Measurements from ENCODE around the gene SUN1. TPM values are rescaled to one million over a fixed set of nuclear protein-coding genes. Genes with fewer than 3 reads are reported as not detected.

Gene SUN1
- total and polyA plus RNA-seq, 4 donors, result 24.8 to 162 (median 40.1) TPM

GRCh38 chr7:873367-874002 lies 41.2 kb downstream of the SUN1 start:
- Histone ChIP-seq H3K4me3 (ENCODE audit: low read depth in 1 of 3, low read length in 3 of 3) (no peak overlapping the region), H3K36me3 (ENCODE audit: control insufficient read depth in 4 of 4, insufficient read depth in 3 of 4, low read depth in 1 of 4, low read length in 3 of 4) (peaks cover 0 to 20% (median 8%) of the 10 kb centered on the region in 4 donors), H3K27me3 (ENCODE audit: control insufficient read depth in 4 of 4, insufficient read depth in 4 of 4, low read length in 3 of 4) (no peaks in the 10 kb centered on the region), H3K4me1 (ENCODE audit: control insufficient read depth in 4 of 4, insufficient read depth in 4 of 4, low read length in 3 of 4) (peaks cover 0 to 20% (median 13%) of the 10 kb centered on the region in 4 donors), H3K27ac (ENCODE audit: low read depth in 1 of 2, low read length in 2 of 2) (peak overlapping the region; percentile 67 to 72), H3K9ac (ENCODE audit: low read depth in 1 of 2, low read length in 2 of 2) (peak overlapping the region; percentile 60 to 74), H3K9me3 (ENCODE audit: control insufficient read depth in 4 of 4, low read length in 3 of 4) (no peaks in the 10 kb centered on the region)
- TF ChIP-seq, protein P1, sequence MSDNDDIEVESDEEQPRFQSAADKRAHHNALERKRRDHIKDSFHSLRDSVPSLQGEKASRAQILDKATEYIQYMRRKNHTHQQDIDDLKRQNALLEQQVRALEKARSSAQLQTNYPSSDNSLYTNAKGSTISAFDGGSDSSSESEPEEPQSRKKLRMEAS (IDR thresholded peaks at IDR 0.05), result peak; percentile 99
- TF ChIP-seq YY1 (IDR thresholded peaks at IDR 0.05), result peak; percentile 38
- TF ChIP-seq TAF1 (conservative IDR thresholded peaks at IDR 0.05), result no peak
- TF ChIP-seq, protein P2, sequence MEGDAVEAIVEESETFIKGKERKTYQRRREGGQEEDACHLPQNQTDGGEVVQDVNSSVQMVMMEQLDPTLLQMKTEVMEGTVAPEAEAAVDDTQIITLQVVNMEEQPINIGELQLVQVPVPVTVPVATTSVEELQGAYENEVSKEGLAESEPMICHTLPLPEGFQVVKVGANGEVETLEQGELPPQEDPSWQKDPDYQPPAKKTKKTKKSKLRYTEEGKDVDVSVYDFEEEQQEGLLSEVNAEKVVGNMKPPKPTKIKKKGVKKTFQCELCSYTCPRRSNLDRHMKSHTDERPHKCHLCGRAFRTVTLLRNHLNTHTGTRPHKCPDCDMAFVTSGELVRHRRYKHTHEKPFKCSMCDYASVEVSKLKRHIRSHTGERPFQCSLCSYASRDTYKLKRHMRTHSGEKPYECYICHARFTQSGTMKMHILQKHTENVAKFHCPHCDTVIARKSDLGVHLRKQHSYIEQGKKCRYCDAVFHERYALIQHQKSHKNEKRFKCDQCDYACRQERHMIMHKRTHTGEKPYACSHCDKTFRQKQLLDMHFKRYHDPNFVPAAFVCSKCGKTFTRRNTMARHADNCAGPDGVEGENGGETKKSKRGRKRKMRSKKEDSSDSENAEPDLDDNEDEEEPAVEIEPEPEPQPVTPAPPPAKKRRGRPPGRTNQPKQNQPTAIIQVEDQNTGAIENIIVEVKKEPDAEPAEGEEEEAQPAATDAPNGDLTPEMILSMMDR (IDR thresholded peaks at IDR 0.05; ENCODE audit: low read depth, low read length, missing input control), result peak; percentile 97
- no peak for TF ChIP-seq HNF4G (IDR thresholded peaks at IDR 0.05)
- no peak for TF ChIP-seq EGR1 (IDR thresholded peaks at IDR 0.05; ENCODE audit: low read depth in 2 of 2)
- TF ChIP-seq RAD21 (IDR thresholded peaks at IDR 0.05), result peak; percentile 95
- TF ChIP-seq FOXA1 (IDR thresholded peaks at IDR 0.05), result peak; percentile 9
- TF ChIP-seq HNF4A (conservative IDR thresholded peaks at IDR 0.05), result peak; percentile 45 to 57
- peak; percentile 80 to 84 for TF ChIP-seq RXRA (IDR thresholded peaks at IDR 0.05)
- TF ChIP-seq, protein P3, sequence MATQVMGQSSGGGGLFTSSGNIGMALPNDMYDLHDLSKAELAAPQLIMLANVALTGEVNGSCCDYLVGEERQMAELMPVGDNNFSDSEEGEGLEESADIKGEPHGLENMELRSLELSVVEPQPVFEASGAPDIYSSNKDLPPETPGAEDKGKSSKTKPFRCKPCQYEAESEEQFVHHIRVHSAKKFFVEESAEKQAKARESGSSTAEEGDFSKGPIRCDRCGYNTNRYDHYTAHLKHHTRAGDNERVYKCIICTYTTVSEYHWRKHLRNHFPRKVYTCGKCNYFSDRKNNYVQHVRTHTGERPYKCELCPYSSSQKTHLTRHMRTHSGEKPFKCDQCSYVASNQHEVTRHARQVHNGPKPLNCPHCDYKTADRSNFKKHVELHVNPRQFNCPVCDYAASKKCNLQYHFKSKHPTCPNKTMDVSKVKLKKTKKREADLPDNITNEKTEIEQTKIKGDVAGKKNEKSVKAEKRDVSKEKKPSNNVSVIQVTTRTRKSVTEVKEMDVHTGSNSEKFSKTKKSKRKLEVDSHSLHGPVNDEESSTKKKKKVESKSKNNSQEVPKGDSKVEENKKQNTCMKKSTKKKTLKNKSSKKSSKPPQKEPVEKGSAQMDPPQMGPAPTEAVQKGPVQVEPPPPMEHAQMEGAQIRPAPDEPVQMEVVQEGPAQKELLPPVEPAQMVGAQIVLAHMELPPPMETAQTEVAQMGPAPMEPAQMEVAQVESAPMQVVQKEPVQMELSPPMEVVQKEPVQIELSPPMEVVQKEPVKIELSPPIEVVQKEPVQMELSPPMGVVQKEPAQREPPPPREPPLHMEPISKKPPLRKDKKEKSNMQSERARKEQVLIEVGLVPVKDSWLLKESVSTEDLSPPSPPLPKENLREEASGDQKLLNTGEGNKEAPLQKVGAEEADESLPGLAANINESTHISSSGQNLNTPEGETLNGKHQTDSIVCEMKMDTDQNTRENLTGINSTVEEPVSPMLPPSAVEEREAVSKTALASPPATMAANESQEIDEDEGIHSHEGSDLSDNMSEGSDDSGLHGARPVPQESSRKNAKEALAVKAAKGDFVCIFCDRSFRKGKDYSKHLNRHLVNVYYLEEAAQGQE (IDR thresholded peaks at IDR 0.05), result no peak
- TF ChIP-seq JUND (IDR thresholded peaks at IDR 0.05), result no peak
- no peak for TF ChIP-seq ZBTB33 (IDR thresholded peaks at IDR 0.05)
- TF ChIP-seq NR2F2 (IDR thresholded peaks at IDR 0.05), result peak; percentile 80
- no peak for TF ChIP-seq ATF3 (IDR thresholded peaks at IDR 0.05)
- TF ChIP-seq FOXA2 (IDR thresholded peaks at IDR 0.05), result no peak
- TF ChIP-seq GABPA (IDR thresholded peaks at IDR 0.05 in 1 of 2, conservative IDR thresholded peaks at IDR 0.05 in 1 of 2), result peak in 1 of 2 donors; percentile 31
- peak; percentile 59 for TF ChIP-seq SP1 (IDR thresholded peaks at IDR 0.05)
- 28% methylated on average over 18 of the region's 18 CpGs for WGBS
- peak; percentile 77 for DNase-seq (ENCODE audit: low spot score)
